ENCODE results near the gene PCDHAC1. TPM values are rescaled to one million over a fixed set of nuclear protein-coding genes. Genes with fewer than 3 reads are reported as not detected.

The PCDHAC1 gene
- total RNA-seq, 2 experiments from 2014 or later: not detected

DNA sequence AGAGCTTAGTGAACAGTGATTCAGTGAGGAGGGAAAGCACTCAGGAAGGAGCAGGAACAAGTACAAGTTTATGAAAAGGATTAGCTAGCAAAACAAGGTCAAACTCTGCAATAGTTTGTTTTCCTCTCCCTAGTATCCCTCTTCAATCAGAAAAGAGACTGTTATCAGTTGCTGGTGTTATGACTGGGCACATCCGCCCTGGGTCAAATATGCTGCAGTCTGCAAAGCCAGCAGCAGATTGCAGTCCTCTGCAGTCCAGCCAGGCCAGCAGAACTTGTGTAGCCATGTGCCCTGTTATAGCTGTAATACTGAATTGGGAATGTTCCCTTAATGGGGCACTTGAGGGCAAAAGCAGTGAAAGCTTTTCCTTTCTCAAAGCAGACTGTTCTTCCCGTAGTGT lies 52.2 kb downstream of the PCDHAC1 start:
- H3K27me3 Mint-ChIP-seq (ENCODE audit: low read depth): no peaks in the 10 kb centered on the region
- H3K36me3 Mint-ChIP-seq (ENCODE audit: low read depth): no peaks in the 10 kb centered on the region
- no peaks in the 10 kb centered on the region for H3K4me1 Mint-ChIP-seq (ENCODE audit: low read depth)
- no peak overlapping the region for H3K4me3 Mint-ChIP-seq
- H3K27ac Mint-ChIP-seq: no peak overlapping the region
- no peaks in the 10 kb centered on the region for H3K9me3 Mint-ChIP-seq (ENCODE audit: insufficient read depth)
- ChIA-PET POLR2A (no interaction called here), CTCF (no interaction called here)
- ATAC-seq (no peak), DNase-seq (no peak)

- Mint-ChIP-seq H3K27me3 (ENCODE audit: low read depth) (no peaks in the 10 kb centered on the region), H3K9me3 (ENCODE audit: insufficient read depth) (no peaks in the 10 kb centered on the region), H3K27ac (no peak overlapping the region), H3K4me1 (ENCODE audit: low read depth) (no peaks in the 10 kb centered on the region), H3K36me3 (ENCODE audit: low read depth) (no peaks in the 10 kb centered on the region), H3K4me3 (no peak overlapping the region)
- DNase-seq (no peak), ATAC-seq (no peak)
- ChIA-PET POLR2A (no interaction called here), CTCF (no interaction called here)
Observed at GRCh38 chr5:140978983-140979382, 52.9 kb downstream of the PCDHAC1 start.

Other genes with a start within 250 kb of the PCDHAC1 start
- 10 to 100 TPM; 81.6 to 87.6 TPM for gene HARS1, start 234.9 kb upstream of the PCDHAC1 start, total RNA-seq
- 10 to 100 TPM; 27.3 to 29.0 TPM for gene HARS2, start 234.8 kb upstream of the PCDHAC1 start, total RNA-seq
- 10 to 100 TPM; 43.3 to 47.4 TPM for gene ZMAT2, start 225.9 kb upstream of the PCDHAC1 start, total RNA-seq
- not detected for gene PCDHA1, start 140.2 kb upstream of the PCDHAC1 start, total RNA-seq
- gene PCDHA2, start 131.4 kb upstream of the PCDHAC1 start, total RNA-seq: not detected
- not detected for gene PCDHA3, start 125.2 kb upstream of the PCDHAC1 start, total RNA-seq
- not detected for gene PCDHA4, start 119.2 kb upstream of the PCDHAC1 start, total RNA-seq
- gene PCDHA5, start 104.7 kb upstream of the PCDHAC1 start, total RNA-seq: not detected
- not detected for gene PCDHA6, start 98.3 kb upstream of the PCDHAC1 start, total RNA-seq
- not detected for gene PCDHA7, start 92.0 kb upstream of the PCDHAC1 start, total RNA-seq
- gene PCDHA8, start 85.1 kb upstream of the PCDHAC1 start, total RNA-seq: not detected
- gene PCDHA9, start 77.9 kb upstream of the PCDHAC1 start, total RNA-seq: not detected
- not detected for gene PCDHA10, start 70.4 kb upstream of the PCDHAC1 start, total RNA-seq
- not detected for gene PCDHA11, start 57.3 kb upstream of the PCDHAC1 start, total RNA-seq
- not detected for gene PCDHA12, start 51.0 kb upstream of the PCDHAC1 start, total RNA-seq
- not detected for gene PCDHA13, start 44.2 kb upstream of the PCDHAC1 start, total RNA-seq
- gene PCDHAC2, start 40.2 kb downstream of the PCDHAC1 start, total RNA-seq: not detected
- not detected for gene PCDHB1, start 125.1 kb downstream of the PCDHAC1 start, total RNA-seq
- not detected for gene PCDHB2, start 168.3 kb downstream of the PCDHAC1 start, total RNA-seq
- not detected for gene PCDHB3, start 174.2 kb downstream of the PCDHAC1 start, total RNA-seq
- gene PCDHB4, start 195.5 kb downstream of the PCDHAC1 start, total RNA-seq: not detected
- not detected for gene PCDHB5, start 208.9 kb downstream of the PCDHAC1 start, total RNA-seq
- not detected for gene PCDHB6, start 223.8 kb downstream of the PCDHAC1 start, total RNA-seq
- not detected for gene PCDHB7, start 246.3 kb downstream of the PCDHAC1 start, total RNA-seq

All from activated CD8-positive, alpha-beta T cell treated with anti-CD3 and anti-CD28 coated beads, Interleukin-2, amount 10 ng/mL, durations not matched to agents 7 days and 5 days (primary cell).